ENCODE results near the gene SCGN. TPM values are rescaled to one million over a fixed set of nuclear protein-coding genes. Genes with fewer than 3 reads are reported as not detected.

Gene SCGN
- total RNA-seq, 1 donor from 2014 or later = 3.6 TPM

DNA sequence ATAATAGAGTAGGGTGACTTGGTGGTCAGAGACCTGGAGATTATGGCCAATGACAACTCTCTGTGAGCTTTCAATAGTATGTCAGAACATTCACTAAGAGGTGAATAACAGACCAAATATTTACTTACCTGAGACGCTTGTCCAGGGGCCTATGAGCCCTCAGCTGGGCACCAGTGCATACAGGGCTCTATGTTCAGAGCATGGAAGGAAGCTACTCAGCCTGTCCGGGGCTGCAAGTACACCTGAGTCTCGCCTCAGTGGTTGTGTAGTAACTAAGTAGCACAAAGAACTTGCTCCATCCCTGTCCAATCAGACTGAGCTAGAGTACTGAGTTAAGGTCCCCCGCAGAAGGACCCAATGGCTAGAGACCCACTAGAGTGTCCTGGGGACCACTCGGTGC, 11.6 kb upstream of the SCGN start:
- DNase-seq (ENCODE audit: low spot score) = no peak

DNA sequence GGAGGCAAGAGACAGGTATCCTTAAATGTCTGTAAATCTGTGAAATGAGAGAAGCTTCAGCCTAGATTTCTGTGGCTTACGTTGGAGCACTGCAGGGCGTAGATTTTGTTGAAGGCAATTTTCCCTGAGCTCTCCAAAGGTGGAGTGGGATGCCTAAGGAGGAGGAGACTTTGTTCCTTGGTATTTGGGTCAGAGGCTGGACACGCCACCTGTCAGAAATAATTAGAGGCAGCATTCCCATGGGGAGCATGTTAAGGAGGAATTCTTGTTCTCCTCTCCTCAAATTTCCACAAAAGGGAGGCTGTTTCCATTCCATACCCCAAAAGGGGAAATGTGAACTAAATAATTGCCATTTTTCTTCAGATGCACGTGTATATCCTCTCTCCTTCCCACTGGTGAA, 11.1 kb upstream of the SCGN start:
- DNase-seq (ENCODE audit: low spot score) = no peak

DNA sequence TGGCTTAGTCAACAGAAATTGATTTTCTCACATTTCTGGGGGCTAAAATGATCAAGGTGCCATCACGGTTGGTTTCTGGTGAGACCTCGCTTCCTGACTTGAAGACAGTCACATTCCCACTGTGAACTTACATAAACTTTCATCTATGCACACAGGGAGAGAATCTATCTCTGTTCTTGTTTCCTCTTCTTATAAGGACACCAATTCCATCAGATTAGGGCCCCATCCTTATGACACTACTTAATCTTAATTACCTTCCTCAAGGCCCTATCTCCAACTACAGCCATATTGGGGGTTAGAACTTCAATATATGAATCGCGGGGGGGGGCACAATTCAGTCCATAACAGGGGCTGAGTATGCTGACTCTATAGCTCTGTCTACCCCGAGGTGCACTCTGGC, 10.6 kb upstream of the SCGN start:
- DNase-seq (ENCODE audit: low spot score) = no peak

DNA sequence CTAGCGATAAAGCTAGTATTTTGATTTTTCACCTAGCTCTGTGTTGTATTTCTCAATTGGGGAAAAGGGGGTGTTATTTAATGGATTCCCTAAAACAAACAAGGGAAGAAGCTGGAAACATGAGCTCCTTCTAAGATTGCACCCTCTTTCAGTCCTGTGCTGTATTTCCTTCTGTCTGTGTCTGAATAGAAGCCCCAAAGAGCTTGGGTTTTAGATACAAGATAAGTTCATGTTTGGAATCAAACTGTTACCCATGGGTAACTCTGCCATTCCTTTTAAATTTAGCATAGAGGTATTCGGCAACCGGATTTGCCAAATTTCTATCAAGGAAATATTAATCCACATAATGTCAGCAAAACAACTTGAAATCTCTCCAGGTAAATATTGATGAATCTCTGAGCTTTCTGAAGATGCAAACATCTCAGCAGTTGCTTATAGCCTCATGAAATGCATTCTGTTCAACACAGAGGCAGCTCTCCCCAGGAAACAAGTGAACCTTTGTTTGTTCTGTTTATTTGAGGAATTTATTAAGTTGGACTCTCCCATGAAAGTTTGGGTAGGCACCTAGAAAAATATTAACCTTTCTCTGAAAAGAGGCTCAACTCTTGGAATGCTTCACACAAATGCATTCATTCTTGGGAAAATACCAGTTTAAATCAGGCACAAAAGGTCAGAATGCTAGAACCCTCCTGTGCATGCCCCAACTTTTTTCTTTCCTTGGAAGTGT, 9.9 kb upstream of the SCGN start:
- DNase-seq (ENCODE audit: low spot score) = no peak

DNA sequence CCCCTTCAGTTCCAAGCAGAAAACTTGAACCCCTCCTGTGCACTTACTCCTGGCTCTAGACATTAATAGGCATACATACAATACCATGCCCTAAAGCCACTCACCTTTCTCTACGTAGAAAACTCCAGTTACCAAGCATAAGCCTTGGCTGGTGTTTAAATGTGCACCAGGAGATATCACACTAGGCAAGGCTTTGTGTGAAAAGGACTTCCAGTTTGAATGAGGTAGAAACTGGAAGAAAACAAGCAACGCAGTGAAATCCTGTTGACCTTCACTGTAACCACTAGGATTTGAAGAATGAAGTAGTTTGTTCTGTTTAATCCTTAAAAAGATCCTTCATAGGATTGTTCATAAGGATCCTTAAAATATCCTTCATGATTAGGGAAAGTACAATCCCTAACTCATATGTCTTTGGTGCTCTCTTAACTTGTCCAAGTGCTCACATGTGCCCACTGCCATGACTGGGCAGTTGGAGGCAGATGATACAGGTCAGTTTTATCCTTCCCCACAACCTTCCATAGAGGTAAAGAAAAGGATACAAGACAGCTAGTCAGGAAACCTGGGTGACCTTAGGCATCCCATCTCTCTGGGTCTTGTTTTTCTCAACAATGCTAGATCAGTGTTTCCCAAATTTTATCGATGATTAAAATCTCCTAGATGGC, 9.2 kb upstream of the SCGN start:
- DNase-seq (ENCODE audit: low spot score) = no peak

DNA sequence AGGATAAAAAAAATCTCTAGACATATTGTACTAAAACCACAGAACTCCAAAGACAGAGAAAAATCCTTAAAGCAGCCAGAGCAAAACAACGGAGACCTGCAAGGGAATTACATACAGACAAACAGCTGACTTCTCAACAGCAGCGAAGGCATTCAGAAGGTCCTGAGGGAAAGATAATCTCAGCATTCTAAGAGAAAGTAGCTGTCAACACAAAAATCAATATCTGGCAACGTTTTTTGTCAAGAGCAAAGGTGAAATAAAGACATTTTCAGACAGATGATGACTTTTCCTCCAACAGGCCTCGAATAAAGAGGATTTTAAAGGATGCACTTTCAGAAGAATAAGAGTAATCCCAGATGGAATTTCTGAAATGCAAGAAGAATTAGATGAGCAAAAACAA, 6.1 kb upstream of the SCGN start:
- DNase-seq (ENCODE audit: low spot score) = no peak

DNA sequence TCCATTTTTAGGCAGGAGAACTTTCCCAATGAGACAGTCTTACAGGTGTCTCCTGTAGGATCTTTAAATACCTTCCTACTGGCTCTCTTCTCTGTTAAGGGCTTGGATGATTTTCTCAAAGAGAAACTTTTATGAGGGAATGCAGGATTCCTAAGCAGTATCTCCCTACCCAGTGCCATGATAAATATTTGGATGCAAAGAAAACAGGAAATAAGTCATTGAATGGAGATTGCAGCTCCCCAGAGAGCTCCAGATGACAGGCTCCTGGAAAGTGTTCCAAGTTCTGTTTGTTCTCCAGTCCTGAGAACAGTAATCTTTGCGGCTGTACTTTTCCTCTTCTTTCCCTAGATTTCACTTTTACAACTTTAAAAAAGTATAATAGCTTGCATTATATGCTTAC, 2.4 kb upstream of the SCGN start:
- no peak for DNase-seq (ENCODE audit: low spot score)

DNA sequence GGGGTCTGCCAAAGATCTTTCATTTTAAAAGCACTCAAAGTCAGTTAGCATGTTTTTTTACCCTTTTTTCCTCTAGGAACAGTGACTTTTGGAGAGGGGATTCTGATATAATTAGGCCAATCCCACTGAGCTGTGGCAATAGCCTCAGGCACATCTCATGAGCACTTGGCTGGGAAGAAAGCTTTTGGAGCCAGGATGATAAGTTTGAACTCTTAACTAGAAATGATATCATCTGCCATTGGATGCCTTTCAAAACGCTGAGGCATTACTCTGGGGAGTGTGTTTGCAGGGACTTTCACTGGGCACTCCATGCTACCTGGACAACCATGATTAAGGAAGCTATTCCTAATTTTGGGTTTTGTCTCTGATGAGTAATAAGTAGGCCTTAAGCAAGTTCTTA, 3.7 kb downstream of the SCGN start:
- no peak for DNase-seq (ENCODE audit: low spot score)

DNA sequence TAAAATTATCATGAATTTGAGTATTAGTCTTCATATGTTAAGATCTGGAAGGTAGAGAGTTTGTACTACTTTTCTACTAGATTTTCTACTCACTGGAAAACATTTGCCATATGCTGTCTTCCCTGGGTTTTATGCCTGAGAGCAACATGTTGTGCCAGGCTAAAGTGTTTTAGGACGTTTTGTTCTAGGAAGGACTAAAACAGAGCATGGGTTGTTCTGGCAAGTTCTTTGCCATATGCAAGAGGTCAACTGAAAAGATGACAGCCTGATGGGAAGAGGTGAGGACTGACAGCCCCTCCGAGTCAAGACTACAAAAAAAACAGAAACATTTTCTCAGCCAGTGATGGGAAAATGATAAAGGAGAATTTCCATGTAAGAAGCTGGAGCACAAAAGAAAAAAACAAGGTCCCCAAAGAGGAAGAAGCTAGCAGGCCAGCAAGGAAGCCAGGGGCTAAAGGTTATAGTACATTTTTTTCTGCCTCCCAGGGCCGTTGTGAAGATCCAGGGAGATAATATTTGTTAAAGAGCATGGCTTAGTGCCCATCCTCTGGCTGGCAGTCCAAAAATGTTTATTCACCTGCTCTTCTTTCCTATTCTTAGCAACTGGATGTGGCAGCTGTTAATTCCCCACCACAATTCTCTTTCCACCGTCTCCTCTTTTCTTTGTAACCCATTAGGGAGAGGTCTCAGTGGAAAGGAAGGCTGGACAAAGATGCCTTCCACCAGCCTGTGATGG, 7.8 kb downstream of the SCGN start:
- no peak for DNase-seq (ENCODE audit: low spot score)

DNA sequence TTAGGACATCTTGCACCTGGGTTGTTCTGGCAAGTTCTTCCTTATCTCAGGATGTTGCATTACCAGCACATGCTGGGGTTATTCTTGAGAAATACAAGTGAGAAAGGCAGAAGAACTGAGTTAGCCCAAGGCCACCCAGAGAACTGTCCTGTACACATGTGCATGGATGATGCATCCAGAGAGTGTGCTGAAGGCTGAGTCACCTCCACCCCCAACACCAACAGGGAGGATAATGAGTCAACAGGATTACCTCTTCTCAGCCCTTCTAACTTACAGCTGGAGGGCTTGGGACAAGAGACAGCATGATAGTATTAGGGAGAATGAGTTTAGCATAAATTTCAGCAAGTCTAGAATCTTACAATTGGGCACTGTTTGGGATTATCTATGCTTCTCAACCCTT, 8.5 kb downstream of the SCGN start:
- no peak for DNase-seq (ENCODE audit: low spot score)

DNA sequence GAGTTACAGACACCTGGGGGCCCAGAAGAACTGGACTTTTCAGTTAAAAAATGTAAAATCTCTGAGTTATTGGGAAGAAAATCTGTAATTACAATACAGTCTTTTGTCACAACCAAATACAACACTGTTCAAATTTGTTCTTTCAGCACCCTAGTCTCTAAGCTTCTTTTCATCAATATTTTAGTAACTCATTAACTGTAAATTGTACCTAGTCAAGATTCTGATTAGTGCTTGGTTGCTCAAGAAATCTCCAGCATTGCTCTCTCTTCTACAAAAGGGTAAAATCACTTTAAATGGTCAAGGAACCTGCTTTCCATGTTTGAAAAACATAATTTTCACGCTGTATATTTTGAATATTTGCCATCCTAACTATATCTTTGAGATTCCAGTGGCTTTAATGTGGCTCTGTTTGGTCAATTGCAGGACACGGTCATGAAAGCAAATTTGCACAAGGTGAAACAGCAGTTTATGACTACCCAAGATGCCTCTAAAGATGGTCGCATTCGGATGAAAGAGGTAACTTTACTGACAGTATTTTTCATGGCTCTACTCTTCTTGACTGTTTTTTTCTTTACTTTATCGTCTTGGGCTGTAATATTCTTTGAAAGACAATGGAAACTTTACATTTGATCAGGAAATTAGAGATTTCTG, 9.2 kb downstream of the SCGN start:
- no peak for DNase-seq (ENCODE audit: low spot score)

DNA sequence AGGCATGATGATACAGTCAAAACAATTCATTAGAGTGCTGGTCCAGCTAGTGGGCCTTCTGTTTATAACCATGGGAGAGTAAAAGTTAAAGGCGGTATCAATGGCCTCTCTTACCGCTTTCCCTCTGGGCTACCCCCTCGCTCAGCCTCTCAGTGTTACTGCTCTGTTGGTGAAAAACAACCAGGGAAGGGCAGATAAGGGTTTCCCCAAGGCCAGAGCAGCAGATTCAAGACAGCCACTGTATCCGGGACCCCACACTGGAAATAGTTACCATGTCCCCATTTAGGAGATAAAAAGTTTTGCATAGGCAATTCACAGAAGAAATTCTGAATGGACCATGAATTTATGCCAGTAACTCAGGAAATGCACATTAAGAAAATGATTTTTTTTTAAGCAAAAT, 13.4 kb downstream of the SCGN start:
- no peak for DNase-seq (ENCODE audit: low spot score)

DNA sequence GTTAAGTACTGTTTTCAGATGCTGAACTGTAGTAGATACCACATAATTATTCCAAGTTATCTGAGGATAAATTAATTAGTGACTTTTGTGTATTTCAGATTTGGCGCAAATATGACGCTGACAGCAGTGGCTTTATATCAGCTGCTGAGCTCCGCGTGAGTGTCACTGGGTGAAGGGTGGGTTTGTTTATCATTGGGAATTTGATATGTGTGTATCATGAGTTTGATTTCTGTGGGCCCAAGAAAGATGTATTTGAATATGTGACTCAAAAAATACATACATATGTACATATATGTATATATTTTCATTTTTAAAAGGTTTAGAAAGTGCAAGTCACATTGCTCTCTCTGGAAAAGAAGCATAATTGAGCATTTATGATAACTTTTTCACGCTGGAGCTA, 17.4 kb downstream of the SCGN start:
- no peak for DNase-seq (ENCODE audit: low spot score)

DNA sequence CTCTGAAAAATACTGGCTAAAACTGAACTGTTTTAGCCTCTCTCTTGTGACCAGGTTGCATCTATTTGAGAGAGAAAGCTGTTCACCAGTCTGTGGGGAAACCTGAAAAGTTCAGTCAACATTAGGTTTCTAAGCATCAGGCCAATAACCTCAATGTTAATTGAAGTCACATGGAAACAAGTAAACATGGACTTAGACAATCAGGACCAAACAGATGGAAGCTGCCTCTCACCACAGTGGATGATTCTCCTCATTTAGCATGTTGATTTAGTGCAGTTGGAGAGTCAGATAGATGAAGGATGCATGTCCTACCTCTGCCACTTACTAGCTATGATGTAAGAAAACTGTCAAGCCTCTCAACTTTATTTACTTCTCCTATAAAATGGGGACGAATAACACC, 18.2 kb downstream of the SCGN start:
- DNase-seq (ENCODE audit: low spot score) = no peak

DNA sequence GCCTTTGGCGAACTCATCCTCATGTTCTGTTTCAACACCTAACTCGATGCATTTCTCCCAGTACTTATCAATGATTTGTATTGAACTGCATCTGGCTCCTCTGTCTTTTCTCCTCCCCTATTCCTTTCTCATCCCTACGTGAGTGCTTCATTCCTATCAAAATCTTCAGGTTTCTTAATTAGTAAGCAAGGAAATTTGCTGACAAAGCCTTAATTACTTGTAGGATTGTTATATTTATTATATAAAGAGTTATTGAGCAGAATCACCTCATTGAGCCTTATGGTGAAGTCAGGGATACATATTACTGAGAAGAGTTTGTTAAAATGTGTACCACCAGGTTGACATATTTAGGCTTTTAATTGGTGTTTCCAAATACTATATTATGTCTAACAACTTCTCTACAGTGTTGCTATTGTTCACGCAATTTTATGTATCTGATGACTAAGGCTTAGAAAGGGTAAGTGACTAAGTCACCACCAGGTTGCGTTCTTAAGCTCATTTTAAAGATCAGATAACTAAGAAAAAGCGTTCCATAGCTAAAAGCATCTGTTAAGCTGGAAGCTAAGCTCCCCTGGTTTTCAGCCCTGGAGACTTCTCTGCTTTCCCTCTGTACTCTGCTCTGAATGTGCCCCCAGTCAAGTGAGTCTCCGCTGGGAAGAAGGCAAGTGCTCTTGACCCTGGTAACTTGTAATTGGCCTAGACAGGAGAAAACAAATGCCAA, 18.9 kb downstream of the SCGN start:
- no peak for DNase-seq (ENCODE audit: low spot score)

DNA sequence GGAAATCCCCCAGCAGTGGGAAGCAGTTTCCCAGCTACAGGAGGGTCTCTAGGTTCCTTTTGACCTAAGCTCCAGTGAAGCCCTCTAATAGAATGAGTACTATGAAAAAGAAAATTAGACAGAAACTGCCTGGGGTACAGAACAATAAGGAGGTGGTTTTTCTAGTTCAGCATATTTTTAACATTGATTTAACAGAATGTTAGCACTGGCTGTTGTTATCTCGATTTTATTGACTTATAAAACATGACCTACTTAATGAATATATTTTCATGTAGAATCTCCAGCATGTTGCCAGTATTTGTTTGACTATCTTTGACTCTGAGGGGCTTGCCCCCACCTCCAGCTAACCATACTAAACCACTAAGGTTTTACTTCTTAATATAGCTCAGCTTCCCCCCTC, 19.6 kb downstream of the SCGN start:
- DNase-seq (ENCODE audit: low spot score) = no peak

DNA sequence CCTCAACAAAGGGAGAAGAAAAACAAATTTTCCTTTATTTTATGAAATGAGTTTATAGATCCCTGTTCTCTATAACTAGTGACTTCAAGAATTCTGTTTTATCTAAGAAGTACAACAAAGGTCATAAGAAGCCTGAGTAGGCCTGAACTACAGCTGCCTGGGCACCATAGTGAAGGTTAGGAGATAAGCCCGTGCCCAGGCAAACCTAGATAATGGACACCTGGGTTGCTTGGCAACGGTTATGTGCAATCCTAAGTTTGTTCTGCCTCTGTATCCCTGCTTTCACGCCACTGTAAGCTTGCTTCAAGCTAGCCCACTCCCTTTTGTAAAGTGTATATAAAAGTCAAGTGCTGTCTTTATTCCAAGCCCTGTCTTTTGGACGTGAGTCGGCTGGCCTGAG, 23.2 kb downstream of the SCGN start:
- no peak for DNase-seq (ENCODE audit: low spot score)

DNA sequence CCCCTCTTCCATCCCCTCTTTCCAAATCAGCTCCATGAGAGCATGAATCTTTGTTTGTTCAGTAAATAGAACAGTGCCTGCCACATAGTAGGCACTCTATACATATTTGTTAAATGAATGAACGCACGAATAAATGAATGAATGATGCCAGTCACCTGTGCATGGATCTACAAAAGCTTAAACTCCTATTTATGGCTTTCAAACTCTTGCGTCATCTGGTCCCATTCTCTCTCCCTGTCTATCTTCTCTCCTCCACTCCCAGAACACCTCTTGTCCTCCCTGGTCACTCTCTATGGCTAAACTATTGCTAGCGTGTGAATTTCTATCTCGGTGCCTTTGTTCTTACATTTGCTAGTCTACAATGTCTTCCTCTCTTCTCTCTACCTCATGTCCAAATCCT, 24.8 kb downstream of the SCGN start:
- no peak for DNase-seq (ENCODE audit: low spot score)

DNA sequence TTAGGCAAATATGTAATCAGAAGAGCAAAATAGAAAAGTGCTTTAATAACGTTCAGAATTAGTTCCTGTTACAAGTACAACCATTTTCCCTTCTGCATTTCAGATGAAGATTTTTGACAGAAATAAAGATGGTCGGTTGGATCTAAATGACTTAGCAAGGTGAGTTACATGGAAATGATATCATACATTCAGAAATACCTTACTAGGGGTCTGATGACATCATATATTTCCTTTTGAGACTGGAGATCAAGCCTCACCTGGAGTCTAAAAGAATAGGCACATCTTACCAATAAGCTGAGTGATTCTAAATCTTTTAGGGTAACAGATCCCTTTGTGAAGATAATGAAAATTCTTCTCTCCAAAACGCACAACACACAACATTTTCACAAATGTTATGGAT, 29.8 kb downstream of the SCGN start:
- no peak for DNase-seq (ENCODE audit: low spot score)

DNA sequence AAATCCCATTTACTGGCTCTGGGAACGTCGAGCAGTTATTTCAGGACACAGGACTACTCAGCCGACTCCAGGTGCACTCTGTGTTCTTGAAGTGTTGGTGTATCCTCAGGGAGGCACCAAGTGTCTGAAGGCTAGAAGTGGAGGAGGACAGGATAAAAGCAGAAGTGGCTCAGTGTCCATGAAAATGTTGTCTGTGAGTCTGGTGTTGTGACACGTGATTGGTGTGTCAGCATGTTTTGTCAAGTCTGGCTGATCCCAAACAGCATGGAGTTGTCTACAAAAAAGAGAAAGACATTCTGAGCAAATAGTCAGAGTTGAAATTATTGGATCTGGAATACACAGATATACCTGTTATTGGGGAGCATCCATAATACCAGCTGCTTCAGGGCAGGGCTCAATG, 30.3 kb downstream of the SCGN start:
- no peak for DNase-seq (ENCODE audit: low spot score)

DNA sequence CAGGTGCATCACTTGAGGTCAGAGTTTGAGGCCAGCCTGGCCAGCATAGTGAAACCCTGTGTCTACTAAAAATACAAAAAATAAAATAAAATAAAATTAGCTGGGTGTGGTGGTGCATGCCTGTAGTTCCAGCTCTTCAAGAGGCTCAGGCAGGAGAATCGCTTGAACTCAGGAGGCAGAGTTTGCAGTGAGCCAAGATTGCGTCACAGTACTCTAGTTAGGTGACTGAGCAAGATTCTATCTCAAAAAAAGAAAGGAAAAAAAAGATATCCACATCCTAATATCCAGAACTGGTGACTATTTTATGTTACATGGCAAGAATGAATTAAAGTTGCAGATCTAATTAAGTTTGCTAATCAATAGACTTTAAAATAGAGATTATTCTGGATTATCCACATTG, 32.5 kb downstream of the SCGN start:
- no peak for DNase-seq (ENCODE audit: low spot score)

DNA sequence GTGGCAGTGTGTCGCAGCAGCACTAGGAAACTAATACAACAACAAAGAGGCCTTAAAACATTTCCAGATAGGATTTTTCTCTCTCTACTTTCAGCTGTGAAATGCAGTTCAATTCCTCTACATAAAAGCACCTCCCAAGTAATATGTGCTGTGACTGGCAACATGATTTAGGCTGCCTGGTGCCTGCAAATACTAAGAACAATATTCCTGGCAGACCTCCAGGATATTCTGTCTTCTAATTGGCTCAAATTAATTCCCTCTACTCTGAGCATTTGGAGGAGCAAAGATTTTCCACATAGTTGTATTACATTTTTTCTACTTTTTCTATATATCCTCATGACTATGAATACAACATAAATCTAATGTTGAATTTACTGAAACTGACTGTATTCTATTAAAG, 33.2 kb downstream of the SCGN start:
- DNase-seq (ENCODE audit: low spot score) = no peak

Measured in mesenteric fat pad (tissue), 1 donor.